AG04450 (cell line): Measurements from ENCODE around the gene APBA2. TPM values are rescaled to one million over a fixed set of nuclear protein-coding genes. Genes with fewer than 3 reads are reported as not detected.

ENCODE experiments used
- CTCF ChIA-PET: fragments of 300-600, 350-600 bp; formaldehyde crosslinking; extraction: SDS; loops from one replicate; lab custom pipeline; 2022; ENCODE audit warnings: antibody characterized with exemption, inconsistent platforms; lab: Charles Lee
- POLR2A ChIA-PET: fragments of 350-600 bp; formaldehyde crosslinking; extraction: SDS; loops from one replicate; lab custom pipeline; 2021; ENCODE audit warnings: antibody characterized with exemption, inconsistent platforms; lab: Yijun Ruan, JAX
- DNase-seq: peaks from one replicate; pipeline ENCODE4 v3.0.0-alpha.2; 2011; ENCODE audit warnings: low read depth, low spot score
- H3K27ac ChIP-seq: one replicate; pipeline ENCODE4 v1.5.1; 2012; ENCODE audit warnings: low read depth, low read length, control low read depth
- H3K27me3 ChIP-seq: one replicate; pipeline ENCODE4 v1.6.0; 2012; ENCODE audit warnings: low read length; ENCODE audit not compliant: control insufficient read depth, insufficient read depth
- H3K4me3 ChIP-seq: 2 replicates; pipeline ENCODE4 v1.5.1; 2011; ENCODE audit warnings: mild to moderate bottlenecking, low read depth, low read length, control low read depth
- H3K9me3 ChIP-seq: 2 replicates; pipeline ENCODE4 v1.5.1; 2012; ENCODE audit warnings: low read length; ENCODE audit not compliant: control insufficient read depth, insufficient read depth
- polyA plus RNA-seq: library from polyadenylated mRNA; depleted of rRNA; stranded (reverse); fragments of >200 nt; gene quantifications from 2 replicates; pipeline ENCODE4 v1.2.3, GENCODE V29; 2011
- TF ChIP-seq, protein P1 (sequence below): IDR thresholded peaks from 2 replicates; pipeline ENCODE4 v1.5.1; 2011; ENCODE audit warnings: low read depth, low read length, control low read depth, inconsistent platforms

APBA2 gene
- polyA plus RNA-seq, 1 experiment, result 18.9 TPM

DNA sequence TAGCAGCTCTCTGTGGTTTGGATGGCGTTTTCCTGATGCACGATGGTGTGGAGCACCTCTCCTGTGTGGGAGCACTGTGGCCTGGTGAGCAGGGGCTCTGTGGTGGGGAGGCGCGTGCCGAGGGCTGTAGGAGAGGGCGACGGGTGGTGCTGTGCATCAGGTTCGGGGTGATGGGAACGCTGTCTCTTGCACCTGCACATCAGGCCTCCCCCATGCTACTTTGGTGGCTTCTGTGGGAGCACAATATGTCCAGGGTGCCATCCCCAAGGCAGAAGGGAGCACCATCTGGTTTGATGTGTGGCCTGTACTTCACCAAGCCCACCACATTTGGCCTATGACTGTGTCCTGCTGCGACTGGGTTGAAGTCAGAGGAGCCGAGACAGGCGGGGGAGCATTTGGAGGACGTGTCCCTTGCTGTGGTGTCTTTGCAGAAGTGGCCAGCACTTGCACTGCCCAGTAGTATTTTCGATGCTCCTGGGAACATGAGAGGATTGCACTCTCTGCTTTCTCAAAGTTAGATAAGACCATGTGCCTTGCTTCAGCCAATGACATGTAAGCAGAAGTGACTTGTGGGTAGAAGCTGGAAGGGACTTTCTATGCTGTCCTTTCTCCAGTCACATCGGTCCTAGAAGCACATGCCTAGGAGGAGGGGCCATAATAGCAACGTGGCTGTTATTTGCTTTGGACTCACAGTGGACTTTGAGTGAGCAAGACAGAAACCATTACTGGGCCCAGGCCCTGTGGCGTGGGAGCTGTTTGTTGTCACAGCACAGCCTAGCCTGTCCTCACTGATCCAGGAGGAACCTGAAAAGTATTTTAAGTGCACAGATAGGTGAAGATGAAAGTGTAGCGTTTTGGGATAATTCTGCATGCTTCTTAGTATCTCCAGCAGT is 72.1 kb downstream of the APBA2 start:
- CTCF ChIA-PET, result interaction anchor here (1.8 kb wide), 1 partner anchor 144 kb away, joined by 5 read pairs; no protein-coding TSS in a partner anchor
- POLR2A ChIA-PET, result no interaction called here
- H3K27ac ChIP-seq, result no peak overlapping the region
- H3K9me3 ChIP-seq, result no peaks in the 10 kb centered on the region; the same call in none of the 2 replicates
- no peak overlapping the region for H3K4me3 ChIP-seq
- TF ChIP-seq, protein P1, sequence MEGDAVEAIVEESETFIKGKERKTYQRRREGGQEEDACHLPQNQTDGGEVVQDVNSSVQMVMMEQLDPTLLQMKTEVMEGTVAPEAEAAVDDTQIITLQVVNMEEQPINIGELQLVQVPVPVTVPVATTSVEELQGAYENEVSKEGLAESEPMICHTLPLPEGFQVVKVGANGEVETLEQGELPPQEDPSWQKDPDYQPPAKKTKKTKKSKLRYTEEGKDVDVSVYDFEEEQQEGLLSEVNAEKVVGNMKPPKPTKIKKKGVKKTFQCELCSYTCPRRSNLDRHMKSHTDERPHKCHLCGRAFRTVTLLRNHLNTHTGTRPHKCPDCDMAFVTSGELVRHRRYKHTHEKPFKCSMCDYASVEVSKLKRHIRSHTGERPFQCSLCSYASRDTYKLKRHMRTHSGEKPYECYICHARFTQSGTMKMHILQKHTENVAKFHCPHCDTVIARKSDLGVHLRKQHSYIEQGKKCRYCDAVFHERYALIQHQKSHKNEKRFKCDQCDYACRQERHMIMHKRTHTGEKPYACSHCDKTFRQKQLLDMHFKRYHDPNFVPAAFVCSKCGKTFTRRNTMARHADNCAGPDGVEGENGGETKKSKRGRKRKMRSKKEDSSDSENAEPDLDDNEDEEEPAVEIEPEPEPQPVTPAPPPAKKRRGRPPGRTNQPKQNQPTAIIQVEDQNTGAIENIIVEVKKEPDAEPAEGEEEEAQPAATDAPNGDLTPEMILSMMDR, result no peak
- no peaks in the 10 kb centered on the region for H3K27me3 ChIP-seq
- no peak for DNase-seq

DNA sequence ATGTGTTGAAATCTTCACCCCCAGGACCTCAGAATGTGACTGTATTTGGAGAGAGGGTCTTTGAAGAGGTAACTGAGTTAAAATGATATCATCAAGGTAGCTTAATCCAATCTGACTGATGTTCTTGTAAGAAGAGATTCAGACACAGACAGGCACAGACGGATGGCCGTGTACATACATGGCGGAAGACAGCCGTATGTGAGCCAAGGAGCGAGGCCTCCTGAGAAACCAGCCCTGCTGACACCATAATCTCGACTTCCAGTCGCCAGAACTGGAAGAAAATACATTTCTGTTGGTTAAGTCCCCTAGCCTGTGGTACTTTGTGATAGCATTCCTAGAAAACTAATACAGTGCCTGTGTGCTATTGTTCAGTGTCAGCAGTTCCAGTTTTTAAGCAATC is 73.6 kb downstream of the APBA2 start:
- DNase-seq, result no peak
- Histone ChIP-seq H3K4me3 (no peak overlapping the region), H3K27me3 (no peaks in the 10 kb centered on the region), H3K9me3 (no peaks in the 10 kb centered on the region; the same call in none of the 2 replicates), H3K27ac (no peak overlapping the region)
- TF ChIP-seq, protein P1, result no peak
- CTCF ChIA-PET, result interaction anchor here (1.8 kb wide), 1 partner anchor 143 kb away, joined by 5 read pairs; no protein-coding TSS in a partner anchor
- POLR2A ChIA-PET, result no interaction called here

DNA sequence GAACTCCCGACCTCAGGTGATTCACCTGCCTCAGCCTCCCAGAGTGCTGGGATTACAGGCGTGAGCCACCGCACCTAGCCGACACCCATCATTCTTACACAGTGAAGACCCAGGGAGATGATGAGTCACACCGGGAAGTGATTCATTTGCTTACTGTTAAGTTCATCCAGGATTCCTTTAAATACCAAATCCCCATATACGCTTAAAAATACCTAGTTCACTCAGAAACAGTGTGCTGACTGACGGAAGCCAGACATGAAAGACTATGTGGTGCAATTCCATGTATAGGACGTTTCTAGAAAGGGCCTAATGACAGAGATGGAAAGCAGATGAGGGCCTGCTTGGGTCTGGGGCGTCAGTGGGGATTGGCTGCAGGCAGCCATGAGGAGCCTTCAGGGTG is 75.2 kb downstream of the APBA2 start:
- no peak overlapping the region for H3K4me3 ChIP-seq
- H3K9me3 ChIP-seq, result no peaks in the 10 kb centered on the region; the same call in none of the 2 replicates
- ChIA-PET CTCF (no interaction called here), POLR2A (no interaction called here)
- DNase-seq, result peak; percentile 66
- no peaks in the 10 kb centered on the region for H3K27me3 ChIP-seq
- H3K27ac ChIP-seq, result peak overlapping the region; percentile 70
- TF ChIP-seq, protein P1, result no peak

DNA sequence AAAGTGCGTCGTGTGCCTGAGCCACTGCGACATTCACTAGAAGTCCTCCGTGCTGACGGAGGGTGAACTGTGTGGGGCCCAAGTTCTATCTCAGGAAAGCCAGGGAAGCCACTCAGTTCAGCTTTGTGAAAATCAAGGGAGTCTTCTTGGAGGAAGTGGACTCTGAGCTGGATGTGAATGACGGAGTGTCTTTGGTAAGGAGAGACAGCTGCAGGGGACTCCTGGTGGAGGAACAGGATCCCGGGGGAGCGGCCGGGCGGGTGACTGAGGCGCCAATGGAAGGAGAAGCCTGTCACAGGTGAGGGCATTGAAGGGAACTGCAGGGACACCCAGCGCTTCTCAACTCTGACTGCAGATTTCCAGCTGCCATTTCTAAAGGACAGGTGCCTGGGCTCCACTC is 75.6 kb downstream of the APBA2 start:
- peak overlapping the region; percentile 70 for H3K27ac ChIP-seq

More for the DNA sequence above, 75.6 kb downstream of the APBA2 start:
- H3K4me3 ChIP-seq, result no peak overlapping the region
- no peaks in the 10 kb centered on the region; the same call in none of the 2 replicates for H3K9me3 ChIP-seq
- TF ChIP-seq, protein P1, result no peak
- no peaks in the 10 kb centered on the region for H3K27me3 ChIP-seq
- DNase-seq, result no peak
- POLR2A ChIA-PET, result no interaction called here
- CTCF ChIA-PET, result no interaction called here
